Measurements from ENCODE around the gene CPEB3.

DNA sequence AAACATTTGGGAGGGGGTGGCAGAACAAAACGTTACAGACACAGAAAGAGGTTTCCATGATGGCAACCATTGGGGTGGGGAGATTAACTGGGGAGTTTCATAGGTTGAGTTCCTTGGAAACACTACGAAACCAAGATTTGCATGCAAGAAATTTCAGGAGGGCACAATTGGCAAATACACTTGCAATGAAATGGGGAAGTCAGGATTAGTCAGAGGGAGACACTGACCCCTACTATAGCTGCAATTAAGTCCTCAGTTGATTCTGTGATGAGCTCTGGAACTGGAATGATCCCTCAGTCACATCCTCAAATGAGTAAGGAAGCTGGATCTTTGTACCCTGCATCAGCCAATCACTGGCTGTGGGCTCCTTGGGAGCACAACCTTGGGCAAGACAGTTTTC is 22.1 kb downstream of the CPEB3 start:
- TF ChIP-seq, protein P1, sequence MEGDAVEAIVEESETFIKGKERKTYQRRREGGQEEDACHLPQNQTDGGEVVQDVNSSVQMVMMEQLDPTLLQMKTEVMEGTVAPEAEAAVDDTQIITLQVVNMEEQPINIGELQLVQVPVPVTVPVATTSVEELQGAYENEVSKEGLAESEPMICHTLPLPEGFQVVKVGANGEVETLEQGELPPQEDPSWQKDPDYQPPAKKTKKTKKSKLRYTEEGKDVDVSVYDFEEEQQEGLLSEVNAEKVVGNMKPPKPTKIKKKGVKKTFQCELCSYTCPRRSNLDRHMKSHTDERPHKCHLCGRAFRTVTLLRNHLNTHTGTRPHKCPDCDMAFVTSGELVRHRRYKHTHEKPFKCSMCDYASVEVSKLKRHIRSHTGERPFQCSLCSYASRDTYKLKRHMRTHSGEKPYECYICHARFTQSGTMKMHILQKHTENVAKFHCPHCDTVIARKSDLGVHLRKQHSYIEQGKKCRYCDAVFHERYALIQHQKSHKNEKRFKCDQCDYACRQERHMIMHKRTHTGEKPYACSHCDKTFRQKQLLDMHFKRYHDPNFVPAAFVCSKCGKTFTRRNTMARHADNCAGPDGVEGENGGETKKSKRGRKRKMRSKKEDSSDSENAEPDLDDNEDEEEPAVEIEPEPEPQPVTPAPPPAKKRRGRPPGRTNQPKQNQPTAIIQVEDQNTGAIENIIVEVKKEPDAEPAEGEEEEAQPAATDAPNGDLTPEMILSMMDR (IDR thresholded peaks at IDR 0.05): no peak
- no peak for TF ChIP-seq POLR2A (IDR thresholded peaks at IDR 0.05)
